Activated T-cell treated with anti-CD3 and anti-CD28 coated beads, Interleukin-2, amount 50 U/mL, for 72 hours (primary cell): Measurements from ENCODE around the gene NRG2. TPM values are rescaled to one million over a fixed set of nuclear protein-coding genes. Genes with fewer than 3 reads are reported as not detected.

Experiments used
- ATAC-seq, 2 donors: fragments of 150-1000 bp; cut with Tn5 transposase; replicated peaks in 1 of 2; 2 replicates each; pipeline ENCODE4 v1.10.0; 2021; ENCODE audit warnings: moderate library complexity in 2 of 2, mild to moderate bottlenecking in 1 of 2
- DNase-seq, 2 donors: peaks; one replicate each; pipeline ENCODE4 v3.0.0; 2021 to 2022; ENCODE audit warnings: mixed read lengths in 1 of 2
- H3K27ac Mint-ChIP-seq: one replicate; pipeline ENCODE4 v1.8.0; 2022; ENCODE audit warnings: mild to moderate bottlenecking, moderate library complexity, mixed read lengths
- H3K27me3 Mint-ChIP-seq: one replicate; pipeline ENCODE4 v1.8.0; 2022; ENCODE audit warnings: low read depth, mixed read lengths
- H3K36me3 Mint-ChIP-seq, 2 donors: one replicate each; pipeline ENCODE4 v1.8.0; 2022; ENCODE audit warnings: mixed read lengths in 2 of 2, mild to moderate bottlenecking in 1 of 2; ENCODE audit not compliant: insufficient read depth in 2 of 2
- H3K4me1 Mint-ChIP-seq: one replicate; pipeline ENCODE4 v1.8.0; 2022; ENCODE audit warnings: low read depth, mixed read lengths
- H3K4me3 Mint-ChIP-seq, 2 donors: one replicate each; pipeline ENCODE4 v1.8.0; 2022; ENCODE audit warnings: mild to moderate bottlenecking in 2 of 2, mixed read lengths in 2 of 2, moderate library complexity in 2 of 2
- H3K9me3 Mint-ChIP-seq, 2 donors: one replicate each; pipeline ENCODE4 v1.8.0; 2022; ENCODE audit warnings: mixed read lengths in 2 of 2
- total RNA-seq, 2 donors: library from RNA; stranded (reverse); gene quantifications; one replicate each; pipeline ENCODE4 v1.2.3, GENCODE V29; 2022

NRG2 gene
- total RNA-seq, 2 donors from 2014 or later, result 0.07 to 0.23 TPM

GRCh38 chr5:139910036-139910435 lies 133.1 kb downstream of the NRG2 start:
- Mint-ChIP-seq H3K36me3 (no peaks in the 10 kb centered on the region), H3K9me3 (no peaks in the 10 kb centered on the region), H3K4me3 (no peak overlapping the region), H3K27me3 (peaks cover 9% of the 10 kb centered on the region), H3K4me1 (no peaks in the 10 kb centered on the region), H3K27ac (no peak overlapping the region)
- DNase-seq (no peak), ATAC-seq (no peak)

- H3K27ac Mint-ChIP-seq, result no peak overlapping the region
- ATAC-seq (no peak), DNase-seq (no peak)
- H3K9me3 Mint-ChIP-seq, result no peaks in the 10 kb centered on the region
- H3K27me3 Mint-ChIP-seq, result no peaks in the 10 kb centered on the region
- no peaks in the 10 kb centered on the region for H3K4me1 Mint-ChIP-seq
- no peaks in the 10 kb centered on the region for H3K36me3 Mint-ChIP-seq
- H3K4me3 Mint-ChIP-seq, result no peak overlapping the region
Measured at GRCh38 chr5:139908749-139909148, 134.3 kb downstream of the NRG2 start.

- no peak for DNase-seq
- no peaks in the 10 kb centered on the region for H3K36me3 Mint-ChIP-seq
- H3K27me3 Mint-ChIP-seq, result peaks cover 9% of the 10 kb centered on the region
- no peaks in the 10 kb centered on the region for H3K4me1 Mint-ChIP-seq
- H3K9me3 Mint-ChIP-seq, result no peaks in the 10 kb centered on the region
- ATAC-seq, result no peak
- H3K27ac Mint-ChIP-seq, result no peak overlapping the region
- no peak overlapping the region for H3K4me3 Mint-ChIP-seq
Measured at GRCh38 chr5:139906661-139907060, 136.4 kb downstream of the NRG2 start.

GRCh38 chr5:139904816-139905661 lies 138.1 kb downstream of the NRG2 start:
- no peak overlapping the region for H3K4me3 Mint-ChIP-seq
- peaks cover 20% of the 10 kb centered on the region for H3K27me3 Mint-ChIP-seq
- ATAC-seq (no peak), DNase-seq (no peak)
- no peak overlapping the region for H3K27ac Mint-ChIP-seq
- no peaks in the 10 kb centered on the region for H3K9me3 Mint-ChIP-seq
- no peaks in the 10 kb centered on the region for H3K4me1 Mint-ChIP-seq
- no peaks in the 10 kb centered on the region for H3K36me3 Mint-ChIP-seq

- Mint-ChIP-seq H3K9me3 (no peaks in the 10 kb centered on the region), H3K4me3 (no peak overlapping the region), H3K4me1 (no peaks in the 10 kb centered on the region), H3K27ac (no peak overlapping the region), H3K36me3 (no peaks in the 10 kb centered on the region), H3K27me3 (peaks cover 20% of the 10 kb centered on the region)
- DNase-seq, result no peak
- no peak for ATAC-seq
Measured at GRCh38 chr5:139904566-139904815, 138.6 kb downstream of the NRG2 start.

- ATAC-seq (peak; percentile 66 to 73), DNase-seq (peak; percentile 12 to 20)
- Mint-ChIP-seq H3K27me3 (peaks cover 22% of the 10 kb centered on the region), H3K27ac (no peak overlapping the region), H3K36me3 (no peaks in the 10 kb centered on the region), H3K4me1 (no peaks in the 10 kb centered on the region), H3K4me3 (peak overlapping the region; percentile 36 to 65), H3K9me3 (no peaks in the 10 kb centered on the region)
Measured at GRCh38 chr5:139903795-139904565, 139.1 kb downstream of the NRG2 start.

- H3K27me3 Mint-ChIP-seq, result peaks cover 27% of the 10 kb centered on the region
- no peaks in the 10 kb centered on the region for H3K4me1 Mint-ChIP-seq
- no peak overlapping the region for H3K27ac Mint-ChIP-seq
- ATAC-seq (no peak), DNase-seq (no peak)
- no peaks in the 10 kb centered on the region for H3K9me3 Mint-ChIP-seq
- no peaks in the 10 kb centered on the region for H3K36me3 Mint-ChIP-seq
- peak overlapping the region; percentile 36 to 65 for H3K4me3 Mint-ChIP-seq
Measured at GRCh38 chr5:139903450-139903794, 139.7 kb downstream of the NRG2 start.

- no peak overlapping the region for H3K27ac Mint-ChIP-seq
- H3K9me3 Mint-ChIP-seq, result no peaks in the 10 kb centered on the region
- peaks cover 27% of the 10 kb centered on the region for H3K27me3 Mint-ChIP-seq
- no peak for DNase-seq
- no peak overlapping the region for H3K4me3 Mint-ChIP-seq
- no peaks in the 10 kb centered on the region for H3K4me1 Mint-ChIP-seq
- H3K36me3 Mint-ChIP-seq, result no peaks in the 10 kb centered on the region
- ATAC-seq, result no peak
Measured at GRCh38 chr5:139901986-139902385, 141.1 kb downstream of the NRG2 start.

- Mint-ChIP-seq H3K4me3 (no peak overlapping the region), H3K4me1 (no peaks in the 10 kb centered on the region), H3K27ac (no peak overlapping the region), H3K27me3 (peaks cover 27% of the 10 kb centered on the region), H3K9me3 (no peaks in the 10 kb centered on the region), H3K36me3 (no peaks in the 10 kb centered on the region)
- DNase-seq, result no peak
- no peak for ATAC-seq
Measured at GRCh38 chr5:139901251-139901575, 141.9 kb downstream of the NRG2 start.

GRCh38 chr5:139900546-139901250 lies 142.4 kb downstream of the NRG2 start:
- Mint-ChIP-seq H3K36me3 (no peaks in the 10 kb centered on the region), H3K27ac (no peak overlapping the region), H3K4me1 (no peaks in the 10 kb centered on the region), H3K4me3 (no peak overlapping the region), H3K9me3 (no peaks in the 10 kb centered on the region), H3K27me3 (peaks cover 27% of the 10 kb centered on the region)
- DNase-seq (no peak), ATAC-seq (no peak)

GRCh38 chr5:139898981-139899380 lies 144.1 kb downstream of the NRG2 start:
- DNase-seq (no peak), ATAC-seq (no peak)
- peaks cover 27% of the 10 kb centered on the region for H3K27me3 Mint-ChIP-seq
- H3K9me3 Mint-ChIP-seq, result no peaks in the 10 kb centered on the region
- H3K27ac Mint-ChIP-seq, result no peak overlapping the region
- no peak overlapping the region for H3K4me3 Mint-ChIP-seq
- H3K36me3 Mint-ChIP-seq, result no peaks in the 10 kb centered on the region
- no peaks in the 10 kb centered on the region for H3K4me1 Mint-ChIP-seq

- Mint-ChIP-seq H3K9me3 (no peaks in the 10 kb centered on the region), H3K27me3 (peaks cover 21% of the 10 kb centered on the region), H3K27ac (no peak overlapping the region), H3K36me3 (no peaks in the 10 kb centered on the region), H3K4me1 (no peaks in the 10 kb centered on the region), H3K4me3 (no peak overlapping the region)
- ATAC-seq (no peak), DNase-seq (no peak)
Measured at GRCh38 chr5:139897982-139898381, 145.1 kb downstream of the NRG2 start.

- no peak overlapping the region for H3K27ac Mint-ChIP-seq
- peaks cover 19% of the 10 kb centered on the region for H3K27me3 Mint-ChIP-seq
- ATAC-seq, result no peak
- no peak for DNase-seq
- H3K4me3 Mint-ChIP-seq, result no peak overlapping the region
- no peaks in the 10 kb centered on the region for H3K4me1 Mint-ChIP-seq
- H3K36me3 Mint-ChIP-seq, result no peaks in the 10 kb centered on the region
- no peaks in the 10 kb centered on the region for H3K9me3 Mint-ChIP-seq
Measured at GRCh38 chr5:139897342-139897741, 145.8 kb downstream of the NRG2 start.
